Lung (tissue), 12 donors: ENCODE measurements around the gene HERC4. TPM values are rescaled to one million over a fixed set of nuclear protein-coding genes. Genes with fewer than 3 reads are reported as not detected.
"Not testable (repeated sequence)": the region's sequence is repeated elsewhere in the genome, so short reads cannot be mapped to it uniquely, and the experiment has no call there.

Source experiments
- ATAC-seq: fragments of 200-7000 bp; cut with Tn5 transposase; one replicate; pipeline ENCODE4 v1.9.1; 2020; ENCODE audit warnings: moderate number of reproducible peaks; ENCODE audit not compliant: insufficient read depth, low FRiP score
- DNase-seq, 3 donors: peaks; one replicate each; pipeline ENCODE4 v3.0.0-alpha.2; 2013 to 2017
- H3K27ac ChIP-seq, 2 donors: one replicate each; pipeline ENCODE4 v1.5.1; 2013; ENCODE audit warnings: mild to moderate bottlenecking in 2 of 2, moderate library complexity in 2 of 2, control low read depth in 1 of 2, inconsistent platforms in 1 of 2, low read depth in 1 of 2, low read length in 1 of 2
- H3K27me3 ChIP-seq, 3 donors: one replicate each; pipeline ENCODE4 v1.5.1; 2013; ENCODE audit warnings: low read length in 2 of 3; ENCODE audit not compliant: control insufficient read depth in 3 of 3, insufficient read depth in 3 of 3
- H3K36me3 ChIP-seq, 4 donors: one replicate each; pipeline ENCODE4 v1.5.1; 2013; ENCODE audit warnings: low read length in 4 of 4, mild to moderate bottlenecking in 1 of 4, moderate library complexity in 1 of 4; ENCODE audit not compliant: control insufficient read depth in 4 of 4, insufficient read depth in 4 of 4
- H3K4me1 ChIP-seq, 5 donors: one replicate each; pipeline ENCODE4 v1.5.1; 2013; ENCODE audit warnings: low read length in 5 of 5, mild to moderate bottlenecking in 2 of 5, moderate library complexity in 1 of 5; ENCODE audit not compliant: control insufficient read depth in 5 of 5, insufficient read depth in 5 of 5
- H3K4me3 ChIP-seq: one replicate; pipeline ENCODE4 v1.5.1; 2013; ENCODE audit warnings: mild to moderate bottlenecking, control low read depth, moderate library complexity
- H3K9ac ChIP-seq, 2 donors: one replicate each; pipeline ENCODE4 v1.5.1; 2013; ENCODE audit warnings: low read length in 2 of 2, control low read depth in 1 of 2; ENCODE audit not compliant: insufficient read depth in 1 of 2
- H3K9me3 ChIP-seq, 4 donors: one replicate each; pipeline ENCODE4 v1.5.1; 2013; ENCODE audit warnings: low read length in 3 of 4, mild to moderate bottlenecking in 1 of 4, moderate library complexity in 1 of 4; ENCODE audit not compliant: control insufficient read depth in 4 of 4, insufficient read depth in 3 of 4
- WGBS, 2 donors: extraction: QIAGEN DNeasy Blood & Tissue Kit; methylation state at CpG; one replicate each; pipeline ENCODE4 v1.1.7; 2013; 5-methylcytosine and 5-hydroxymethylcytosine counted together
- polyA plus RNA-seq, 2 donors: library from polyadenylated mRNA; stranded (reverse); fragments of 200-250 nt; gene quantifications; one replicate each; pipeline ENCODE4 v1.2.1, GENCODE V29; 2013
- total RNA-seq, 2 donors: library from RNA; depleted of rRNA in 1 of 2; stranded (reverse); fragments of >200 nt in 1 of 2; gene quantifications; one replicate each; pipeline ENCODE4 v1.2.1, GENCODE V29; 2014 to 2021
- TF ChIP-seq, protein P1 (sequence below): IDR thresholded peaks from 2 replicates; pipeline ENCODE4 v1.5.1; 2012; ENCODE audit warnings: mild to moderate bottlenecking; ENCODE audit errors: control extremely low read depth, extremely low read depth
- donor health status: control.
- donor health status: control.
- donor health status: Bipolar disorder and iron deficiency.
- donor health status: healthy.
- donor health status: DM: yes; HTN: yes; CAD: no.

The HERC4 gene
- total and polyA plus RNA-seq, 4 donors = 16.3 to 162 (median 32.5) TPM

- peaks cover 0 to 7% (median 1%) of the 10 kb centered on the region in 4 donors for H3K9me3 ChIP-seq
- WGBS, 2 donors = 100% methylated on average over 1 of the region's 1 CpG
- no peak for DNase-seq
- TF ChIP-seq, protein P1, sequence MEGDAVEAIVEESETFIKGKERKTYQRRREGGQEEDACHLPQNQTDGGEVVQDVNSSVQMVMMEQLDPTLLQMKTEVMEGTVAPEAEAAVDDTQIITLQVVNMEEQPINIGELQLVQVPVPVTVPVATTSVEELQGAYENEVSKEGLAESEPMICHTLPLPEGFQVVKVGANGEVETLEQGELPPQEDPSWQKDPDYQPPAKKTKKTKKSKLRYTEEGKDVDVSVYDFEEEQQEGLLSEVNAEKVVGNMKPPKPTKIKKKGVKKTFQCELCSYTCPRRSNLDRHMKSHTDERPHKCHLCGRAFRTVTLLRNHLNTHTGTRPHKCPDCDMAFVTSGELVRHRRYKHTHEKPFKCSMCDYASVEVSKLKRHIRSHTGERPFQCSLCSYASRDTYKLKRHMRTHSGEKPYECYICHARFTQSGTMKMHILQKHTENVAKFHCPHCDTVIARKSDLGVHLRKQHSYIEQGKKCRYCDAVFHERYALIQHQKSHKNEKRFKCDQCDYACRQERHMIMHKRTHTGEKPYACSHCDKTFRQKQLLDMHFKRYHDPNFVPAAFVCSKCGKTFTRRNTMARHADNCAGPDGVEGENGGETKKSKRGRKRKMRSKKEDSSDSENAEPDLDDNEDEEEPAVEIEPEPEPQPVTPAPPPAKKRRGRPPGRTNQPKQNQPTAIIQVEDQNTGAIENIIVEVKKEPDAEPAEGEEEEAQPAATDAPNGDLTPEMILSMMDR = no peak
- H3K27ac ChIP-seq = no peak overlapping the region
- no peak for ATAC-seq
- H3K36me3 ChIP-seq = peaks cover 11 to 36% (median 18%) of the 10 kb centered on the region in 4 donors
- no peak overlapping the region for H3K9ac ChIP-seq
- H3K27me3 ChIP-seq = no peaks in the 10 kb centered on the region
- H3K4me3 ChIP-seq = no peak overlapping the region
- no peaks in the 10 kb centered on the region for H3K4me1 ChIP-seq
Measured at GRCh38 chr10:68023292-68023691, 51.8 kb downstream of the HERC4 start.

- H3K27me3 ChIP-seq, H3K4me1 ChIP-seq, DNase-seq, H3K9me3 ChIP-seq, H3K9ac ChIP-seq, ATAC-seq, H3K4me3 ChIP-seq, H3K27ac ChIP-seq: not testable (repeated sequence)
- peaks cover 11 to 36% (median 18%) of the 10 kb centered on the region in 4 donors for H3K36me3 ChIP-seq
- WGBS, 2 donors = 91 to 98% methylated on average over 4 of the region's 4 CpGs
Measured at GRCh38 chr10:68022324-68022723, 52.8 kb downstream of the HERC4 start.

GRCh38 chr10:68016519-68016918, 58.6 kb downstream of the HERC4 start:
- DNase-seq = not testable (repeated sequence)

DNA sequence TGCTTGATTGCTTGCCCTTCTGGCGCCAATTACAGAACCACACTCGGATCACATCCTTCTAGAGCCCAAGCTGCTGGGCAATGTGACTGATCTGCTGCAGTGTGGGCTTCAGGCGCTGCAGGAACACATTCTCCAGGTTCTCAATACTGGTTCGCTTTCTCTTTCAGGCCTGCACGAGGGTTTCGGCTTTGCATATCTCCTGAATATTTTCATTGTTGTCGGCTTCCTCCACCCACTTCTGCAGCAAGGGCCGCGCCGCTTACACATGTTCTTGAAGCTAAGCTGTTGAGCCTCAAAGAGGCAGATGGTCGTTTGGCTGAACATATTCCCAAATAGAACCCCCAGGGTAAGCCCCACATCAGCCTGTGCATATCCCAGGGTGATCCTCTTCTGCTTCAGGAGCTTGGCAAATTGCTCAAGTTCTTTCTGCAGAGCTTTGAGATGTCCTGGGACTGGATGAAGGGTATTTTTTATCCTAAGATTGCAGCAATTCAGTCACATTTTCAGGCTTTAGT, 64.6 kb downstream of the HERC4 start:
- H3K27ac ChIP-seq = no peak overlapping the region
- TF ChIP-seq, protein P1 = no peak

More at GRCh38 chr10:68016519-68016918, 58.6 kb downstream of the HERC4 start:
- ATAC-seq, H3K9me3 ChIP-seq, H3K9ac ChIP-seq, H3K27me3 ChIP-seq, H3K4me3 ChIP-seq, H3K4me1 ChIP-seq, H3K27ac ChIP-seq: not testable (repeated sequence)
- WGBS, 2 donors = 83 to 94% methylated on average over 4 of the region's 4 CpGs
- H3K36me3 ChIP-seq = peaks cover 6 to 26% (median 19%) of the 10 kb centered on the region in 4 donors

More for the DNA sequence above, 64.6 kb downstream of the HERC4 start:
- Histone ChIP-seq H3K9ac (no peak overlapping the region), H3K27me3 (no peaks in the 10 kb centered on the region), H3K9me3 (no peaks in the 10 kb centered on the region), H3K36me3 (peaks cover 7 to 26% (median 21%) of the 10 kb centered on the region in 4 donors), H3K4me3 (no peak overlapping the region), H3K4me1 (peaks cover 0 to 3% (median 0%) of the 10 kb centered on the region in 5 donors)
- ATAC-seq = no peak
- WGBS, 2 donors = 96% methylated on average over 11 of the region's 11 CpGs
- DNase-seq = no peak
